ELF-1 (cell line): Measurements from ENCODE around the gene RIMS1.

ENCODE experiments used
- DNase-seq: peaks from one replicate; pipeline ENCODE4 v3.0.0-alpha.2; 2016; ENCODE audit warnings: low read depth, low spot score

The RIMS1 gene

GRCh38 chr6:71886184-71887005 lies at the start of gene RIMS1:
TSS of gene RIMS1 (plus strand) at chr6:71886550. CDS start at chr6:71887024, 474 bp downstream.
- DNase-seq, result peak; percentile 58

- DNase-seq, result no peak
These were observed 35.1 kb upstream of the RIMS1 start for GRCh38 chr6:71851214-71851613.

GRCh38 chr6:71852948-71853347 lies 33.4 kb upstream of the RIMS1 start:
- no peak for DNase-seq

- no peak for DNase-seq
These were observed 30.9 kb upstream of the RIMS1 start for GRCh38 chr6:71855406-71855805.

- no peak for DNase-seq
These were observed 7.3 kb upstream of the RIMS1 start for GRCh38 chr6:71879016-71879415.

- DNase-seq, result no peak
These were observed 825 bp downstream of the RIMS1 start for GRCh38 chr6:71887006-71887743.

GRCh38 chr6:71887744-71888230 lies 1.4 kb downstream of the RIMS1 start:
- no peak for DNase-seq

- DNase-seq, result no peak
These were observed 2.5 kb downstream of the RIMS1 start for GRCh38 chr6:71888756-71889340.

GRCh38 chr6:71889366-71889765 lies 3.0 kb downstream of the RIMS1 start:
- DNase-seq, result no peak

- no peak for DNase-seq
These were observed 6.3 kb downstream of the RIMS1 start for GRCh38 chr6:71892641-71893040.

GRCh38 chr6:71900642-71901041 lies 14.3 kb downstream of the RIMS1 start:
- DNase-seq, result no peak

GRCh38 chr6:71902261-71902660 lies 15.9 kb downstream of the RIMS1 start:
- DNase-seq, result no peak

- no peak for DNase-seq
These were observed 20.5 kb downstream of the RIMS1 start for GRCh38 chr6:71906813-71907212.

GRCh38 chr6:71908162-71908765 lies 21.9 kb downstream of the RIMS1 start:
- DNase-seq, result no peak

GRCh38 chr6:71913444-71914234 lies 27.3 kb downstream of the RIMS1 start:
- no peak for DNase-seq

- DNase-seq, result peak; percentile 36
These were observed 42.7 kb downstream of the RIMS1 start for GRCh38 chr6:71929047-71929446.

GRCh38 chr6:71933881-71934280 lies 47.5 kb downstream of the RIMS1 start:
- DNase-seq, result no peak

- peak; percentile 32 for DNase-seq
These were observed 79.1 kb downstream of the RIMS1 start for GRCh38 chr6:71965404-71965803.

GRCh38 chr6:71967436-71967835 lies 81.1 kb downstream of the RIMS1 start:
- no peak for DNase-seq

- DNase-seq, result no peak
These were observed 91.5 kb downstream of the RIMS1 start for GRCh38 chr6:71977884-71978283.

- DNase-seq, result no peak
These were observed 93.6 kb downstream of the RIMS1 start for GRCh38 chr6:71979911-71980310.
